Keratinocyte (primary cell): ENCODE results near the gene CD109. TPM values are rescaled to one million over a fixed set of nuclear protein-coding genes. Genes with fewer than 3 reads are reported as not detected.

ENCODE experiments used
- DNase-seq: peaks from one replicate; pipeline ENCODE4 v3.0.0-alpha.2; 2011; ENCODE audit warnings: low read depth, missing footprints, low spot score
- FAIRE-seq: peaks from 2 replicates; lab custom pipeline; 2011; peaks lifted over from hg19 to GRCh38; lab: Jason Lieb, UNC
- H2AFZ ChIP-seq: 2 replicates; pipeline ENCODE4 v1.6.0; 2012; ENCODE audit warnings: low read length, control low read depth, inconsistent platforms; ENCODE audit not compliant: control insufficient read depth
- H3K27ac ChIP-seq: 2 replicates; pipeline ENCODE4 v1.5.1; 2011; ENCODE audit warnings: low read length; ENCODE audit not compliant: control insufficient read depth, insufficient read depth
- H3K27me3 ChIP-seq: 3 replicates; pipeline ENCODE4 v1.6.0; 2011; ENCODE audit warnings: low read length; ENCODE audit not compliant: control insufficient read depth, insufficient read depth; ENCODE audit errors: extremely low read depth
- H3K36me3 ChIP-seq, 2 experiments: 2 replicates in 1 of 2; 3 replicates in 1 of 2; pipeline ENCODE4 v1.5.1; 2011; ENCODE audit warnings: low read length in 2 of 2, mild to moderate bottlenecking in 1 of 2; ENCODE audit not compliant: control insufficient read depth in 2 of 2, insufficient read depth in 2 of 2; ENCODE audit errors: extremely low read depth in 1 of 2
- H3K4me1 ChIP-seq: 3 replicates; pipeline ENCODE4 v1.5.1; 2011; ENCODE audit warnings: low read length; ENCODE audit not compliant: control insufficient read depth, insufficient read depth; ENCODE audit errors: extremely low read depth
- H3K4me2 ChIP-seq: 3 replicates; pipeline ENCODE4 v1.6.0; 2011; ENCODE audit warnings: low read depth, low read length; ENCODE audit not compliant: control insufficient read depth, insufficient read depth; ENCODE audit errors: extremely low read depth
- H3K4me3 ChIP-seq, 3 experiments: fragments of 200-600 bp in 1 of 3; sonication (generic) in 1 of 3; 2 replicates in 2 of 3; 3 replicates in 1 of 3; pipeline ENCODE4 v1.5.1; 2011 to 2016; ENCODE audit warnings: low read length in 3 of 3, mild to moderate bottlenecking in 3 of 3, control low read depth in 2 of 3, inconsistent platforms in 1 of 3, low read depth in 1 of 3, mixed read lengths in 1 of 3, mixed run types in 1 of 3, moderate library complexity in 1 of 3; ENCODE audit not compliant: control insufficient read depth in 2 of 3, insufficient read depth in 2 of 3; ENCODE audit errors: extremely low read depth in 1 of 3
- H3K79me2 ChIP-seq: 2 replicates; pipeline ENCODE4 v1.6.0; 2012; ENCODE audit warnings: low read length; ENCODE audit not compliant: control insufficient read depth, insufficient read depth
- H3K9ac ChIP-seq: 3 replicates; pipeline ENCODE4 v1.6.0; 2011; ENCODE audit warnings: low read length; ENCODE audit not compliant: control insufficient read depth, insufficient read depth; ENCODE audit errors: extremely low read depth
- H3K9me1 ChIP-seq: 3 replicates; pipeline ENCODE4 v1.6.0; 2011; ENCODE audit warnings: low read length; ENCODE audit not compliant: control insufficient read depth, insufficient read depth; ENCODE audit errors: extremely low read depth
- H3K9me3 ChIP-seq: 2 replicates; pipeline ENCODE4 v1.5.1; 2012; ENCODE audit warnings: low read depth, low read length; ENCODE audit not compliant: control insufficient read depth
- H4K20me1 ChIP-seq: 3 replicates; pipeline ENCODE4 v1.6.0; 2011; ENCODE audit warnings: low read length; ENCODE audit not compliant: control insufficient read depth, insufficient read depth; ENCODE audit errors: extremely low read depth
- EZH2 ChIP-seq: IDR thresholded peaks from one replicate; pipeline ENCODE4 v1.6.1; 2012; ENCODE audit warnings: inconsistent platforms, mild to moderate bottlenecking, low read length, moderate library complexity
- dilution Hi-C: fragments of 300-500 bp; cut with MboI; formaldehyde crosslinking; loops from one replicate; pipeline ENCODE4 v1.7.0; 2020; ENCODE audit warnings: low sequenced_read_pairs; ENCODE audit not compliant: extremely low pct_ligation_motif_present
- polyA plus RNA-seq, 5 experiments: library from polyadenylated mRNA; depleted of rRNA in 3 of 5; stranded (reverse) in 3 of 5; stranded (forward) in 1 of 5; unstranded in 1 of 5; fragments of >200 nt; gene quantifications; 1 replicate in 1 of 5; 2 replicates in 3 of 5; 3 replicates in 1 of 5; pipeline versions ENCODE4 v1.2.1 to v1.2.3, GENCODE V29; 2011 to 2012; ENCODE audit warnings: missing spikeins in 2 of 5, low read depth in 1 of 5, low replicate concordance in 1 of 5
- TF ChIP-seq, protein P1 (sequence below), 3 experiments: IDR thresholded peaks in 1 of 3; conservative IDR thresholded peaks in 1 of 3; optimal IDR thresholded peaks in 1 of 3; 2 replicates in 2 of 3; 3 replicates in 1 of 3; pipeline versions ENCODE3 to v1.5.1; 2011; ENCODE audit warnings: low read length in 3 of 3, mild to moderate bottlenecking in 3 of 3, moderate library complexity in 2 of 3, control low read depth in 1 of 3, inconsistent platforms in 1 of 3; ENCODE audit not compliant: insufficient read depth in 2 of 3; ENCODE audit errors: extremely low read depth in 1 of 3

CD109 gene
- polyA plus RNA-seq, 1 donor (not counting 4 experiments of a cell fraction or from before 2014, with no cell fraction given), result 58.2 TPM

DNA sequence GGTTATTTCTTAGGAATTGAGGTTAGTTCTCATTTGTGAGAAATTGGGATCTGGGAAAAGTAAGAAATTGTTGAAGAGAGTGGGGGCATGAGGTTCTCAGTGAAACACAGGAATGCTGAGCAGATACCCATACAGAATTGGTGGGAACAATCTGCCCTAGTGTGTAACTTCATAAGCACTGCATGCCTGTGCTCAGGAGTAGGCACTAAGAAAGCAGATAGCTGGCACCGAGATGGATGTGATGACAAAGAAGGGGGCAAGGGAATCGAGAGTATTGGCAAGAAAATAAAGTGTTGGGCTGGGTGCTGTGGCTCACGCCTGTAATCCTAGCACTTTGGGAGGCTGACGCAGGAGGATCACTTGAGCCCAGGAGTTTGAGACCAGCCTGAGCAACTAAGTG, 46.2 kb upstream of the CD109 start:
- Histone ChIP-seq H3K4me3 (no peak overlapping the region), H3K4me2 (no peak overlapping the region)
- dilution Hi-C loops, result no loop called here

DNA sequence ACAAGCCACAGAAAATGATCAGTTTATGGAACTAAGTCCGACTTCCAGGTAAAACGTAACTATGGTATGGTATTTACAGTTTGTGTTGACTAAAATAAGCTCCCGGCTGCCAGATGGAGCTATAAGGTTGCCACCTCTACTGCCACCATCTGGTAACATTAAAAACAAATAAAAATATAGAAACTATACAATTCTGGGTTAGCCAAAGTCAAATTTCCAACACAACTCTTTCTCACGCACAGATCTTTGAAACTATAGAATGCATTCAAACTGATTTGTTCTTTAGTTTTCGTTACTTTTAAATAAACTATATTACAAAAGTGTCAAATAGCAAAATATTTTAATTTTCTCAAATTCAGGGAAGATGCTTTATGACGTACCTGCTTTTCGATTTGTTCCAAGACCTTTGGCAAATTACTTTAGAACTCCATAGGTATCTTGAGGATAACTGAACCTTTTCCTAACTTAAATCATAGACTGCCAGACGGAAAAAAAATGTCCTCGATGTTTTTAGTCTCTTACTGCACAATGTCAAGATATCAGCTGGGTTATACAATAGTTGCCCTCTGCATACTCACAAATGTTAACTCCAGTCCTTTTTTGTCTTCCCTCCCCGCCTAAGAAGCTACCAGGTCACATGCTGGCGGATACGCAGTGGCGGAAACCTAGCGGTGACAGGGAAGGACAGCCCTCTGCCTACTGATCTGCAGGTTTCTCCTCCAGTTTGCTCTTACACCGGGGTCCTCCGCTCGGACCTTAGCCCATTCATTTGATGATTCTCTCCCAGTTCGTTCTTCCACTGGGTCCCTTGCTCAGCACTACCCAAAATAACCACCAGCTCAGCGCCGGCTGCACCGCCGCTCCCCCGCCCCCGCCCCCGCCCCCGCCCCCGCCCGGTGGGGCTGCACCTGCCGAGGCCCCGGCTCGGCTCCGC, 43.1 kb upstream of the CD109 start:
- no peaks in the 10 kb centered on the region for H4K20me1 ChIP-seq
- H3K4me1 ChIP-seq, result peaks cover 14% of the 10 kb centered on the region
- TF ChIP-seq EZH2, result no peak
- TF ChIP-seq, protein P1, sequence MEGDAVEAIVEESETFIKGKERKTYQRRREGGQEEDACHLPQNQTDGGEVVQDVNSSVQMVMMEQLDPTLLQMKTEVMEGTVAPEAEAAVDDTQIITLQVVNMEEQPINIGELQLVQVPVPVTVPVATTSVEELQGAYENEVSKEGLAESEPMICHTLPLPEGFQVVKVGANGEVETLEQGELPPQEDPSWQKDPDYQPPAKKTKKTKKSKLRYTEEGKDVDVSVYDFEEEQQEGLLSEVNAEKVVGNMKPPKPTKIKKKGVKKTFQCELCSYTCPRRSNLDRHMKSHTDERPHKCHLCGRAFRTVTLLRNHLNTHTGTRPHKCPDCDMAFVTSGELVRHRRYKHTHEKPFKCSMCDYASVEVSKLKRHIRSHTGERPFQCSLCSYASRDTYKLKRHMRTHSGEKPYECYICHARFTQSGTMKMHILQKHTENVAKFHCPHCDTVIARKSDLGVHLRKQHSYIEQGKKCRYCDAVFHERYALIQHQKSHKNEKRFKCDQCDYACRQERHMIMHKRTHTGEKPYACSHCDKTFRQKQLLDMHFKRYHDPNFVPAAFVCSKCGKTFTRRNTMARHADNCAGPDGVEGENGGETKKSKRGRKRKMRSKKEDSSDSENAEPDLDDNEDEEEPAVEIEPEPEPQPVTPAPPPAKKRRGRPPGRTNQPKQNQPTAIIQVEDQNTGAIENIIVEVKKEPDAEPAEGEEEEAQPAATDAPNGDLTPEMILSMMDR (optimal IDR thresholded peaks at IDR 0.05 in 1 of 3, IDR thresholded peaks at IDR 0.05 in 1 of 3, conservative IDR thresholded peaks at IDR 0.05 in 1 of 3; ENCODE audit: extremely low read depth in 1 of 3, insufficient read depth in 2 of 3, low read length in 3 of 3), result peak; percentile 10 to 36 (median 29)
- no peaks in the 10 kb centered on the region for H3K27me3 ChIP-seq
- H3K9ac ChIP-seq, result peak overlapping the region; percentile 85
- H3K27ac ChIP-seq, result peak overlapping the region; percentile 78
- dilution Hi-C loops, result no loop called here
- H2AFZ ChIP-seq, result peak overlapping the region; percentile 99
- FAIRE-seq (no peak), DNase-seq (no peak)
- H3K4me3 ChIP-seq, result peak overlapping the region; percentile 91 to 99 (median 96)
- no peaks in the 10 kb centered on the region for H3K9me3 ChIP-seq
- no peaks in the 10 kb centered on the region for H3K9me1 ChIP-seq
- H3K36me3 ChIP-seq, result no peaks in the 10 kb centered on the region
- peak overlapping the region; percentile 99 for H3K4me2 ChIP-seq
- H3K79me2 ChIP-seq, result no peaks in the 10 kb centered on the region

More for the DNA sequence above, 46.2 kb upstream of the CD109 start:
- Histone ChIP-seq H3K9me1 (no peaks in the 10 kb centered on the region), H3K36me3 (no peaks in the 10 kb centered on the region), H3K79me2 (no peaks in the 10 kb centered on the region), H3K9me3 (no peaks in the 10 kb centered on the region), H2AFZ (no peak overlapping the region), H3K4me1 (peaks cover 4% of the 10 kb centered on the region), H4K20me1 (no peaks in the 10 kb centered on the region), H3K9ac (no peak overlapping the region), H3K27ac (no peak overlapping the region), H3K27me3 (no peaks in the 10 kb centered on the region)
- TF ChIP-seq, protein P1 (optimal IDR thresholded peaks at IDR 0.05 in 1 of 3, IDR thresholded peaks at IDR 0.05 in 1 of 3, conservative IDR thresholded peaks at IDR 0.05 in 1 of 3; ENCODE audit: extremely low read depth in 1 of 3, insufficient read depth in 2 of 3, low read length in 3 of 3), result no peak
- TF ChIP-seq EZH2, result no peak
- FAIRE-seq, result no peak
- no peak for DNase-seq
